NCI-H774 (cell line): ENCODE results near the gene GOLGA7B.

Source experiments
- DNase-seq: peaks from one replicate; lab custom pipeline; 2025; lab: John Stamatoyannopoulos, UW

Gene GOLGA7B

DNA sequence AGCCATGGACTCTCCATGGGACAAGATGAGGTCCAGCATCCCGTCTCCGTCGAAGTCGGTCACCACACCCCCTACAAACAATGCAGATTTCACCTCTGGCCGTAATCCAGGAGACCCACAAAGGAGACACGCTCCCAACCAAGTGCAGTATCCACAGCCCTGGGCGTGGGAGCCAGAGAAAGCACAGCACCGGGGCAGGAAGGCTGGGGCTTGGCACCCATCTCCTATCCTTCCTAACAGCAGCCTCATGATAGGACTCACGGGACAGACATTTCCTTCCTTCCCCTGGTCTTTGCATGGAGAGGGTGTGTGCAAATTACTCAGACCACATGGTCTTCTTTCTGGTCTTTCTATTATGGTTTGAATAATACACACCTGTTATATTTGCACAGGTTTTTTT, 46.3 kb downstream of the GOLGA7B start:
- DNase-seq: no peak

DNA sequence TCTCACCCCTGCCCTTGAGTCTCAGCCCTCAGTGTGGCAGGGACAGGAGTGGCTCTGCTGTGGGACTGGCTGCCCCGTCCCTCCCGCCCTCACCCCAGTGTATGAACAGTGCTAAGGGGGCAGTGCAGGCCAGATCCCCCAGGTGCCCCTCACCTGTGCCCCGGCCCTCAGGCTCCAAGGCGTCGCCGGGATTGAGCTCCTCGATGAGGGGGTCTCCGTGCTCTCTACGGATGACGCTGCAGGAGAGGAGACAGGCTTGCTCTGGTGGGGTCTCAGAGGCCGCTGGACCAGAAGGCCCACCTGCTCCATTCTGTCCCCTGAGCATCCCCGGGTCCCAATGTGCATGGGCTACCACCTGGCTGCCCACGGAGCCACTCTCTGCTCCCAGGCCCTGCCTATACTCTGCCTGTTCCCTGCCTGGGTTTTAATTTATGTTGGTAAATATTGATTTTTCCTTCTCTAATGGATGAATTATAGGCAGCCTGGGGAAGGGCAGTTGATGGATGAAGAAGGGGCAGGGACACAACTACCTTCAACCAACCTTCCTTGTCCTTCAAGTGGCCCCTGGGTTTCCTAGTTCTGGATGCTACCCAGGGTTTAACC, 47.2 kb downstream of the GOLGA7B start:
- DNase-seq: no peak

DNA sequence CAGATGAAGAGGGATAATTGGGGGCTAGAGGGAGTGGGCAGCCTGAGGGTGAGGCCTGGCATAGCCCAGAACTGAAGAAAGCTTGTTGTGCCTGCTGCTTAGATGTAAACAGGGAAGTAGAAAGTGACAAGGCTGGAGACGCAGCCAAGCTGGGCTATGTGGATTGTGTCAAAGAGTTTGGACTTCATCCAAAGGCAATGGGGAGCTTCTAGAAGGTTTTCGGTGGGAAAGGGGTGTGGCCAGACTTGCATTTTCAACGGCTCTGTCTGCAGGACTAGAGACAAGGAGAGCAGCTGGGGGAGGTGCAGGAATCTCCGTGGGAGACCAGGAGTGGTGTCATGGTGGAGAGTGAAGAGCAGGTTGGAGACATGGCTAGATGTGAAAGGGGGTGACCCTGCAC, 48.8 kb downstream of the GOLGA7B start:
- no peak for DNase-seq

DNA sequence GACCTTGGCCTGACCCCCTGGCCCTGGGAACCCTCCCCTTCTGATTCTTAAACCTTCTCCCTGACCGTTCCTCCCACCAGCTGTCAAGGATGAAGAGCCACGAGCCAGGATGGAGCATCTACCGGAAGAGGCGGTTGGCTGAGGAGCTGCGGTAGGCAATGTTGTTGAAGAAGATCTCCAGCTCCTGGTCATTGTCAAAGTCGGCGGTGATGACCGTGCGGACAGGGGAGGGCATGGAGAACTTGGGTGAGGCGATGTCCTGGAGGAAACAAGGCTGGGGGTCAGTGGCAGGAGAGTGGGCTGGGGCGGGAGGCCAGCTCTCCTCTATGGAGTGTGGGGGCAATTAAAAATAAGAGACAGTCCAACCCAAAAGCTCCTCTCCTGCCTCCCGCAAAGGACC, 51.7 kb downstream of the GOLGA7B start:
- no peak for DNase-seq

DNA sequence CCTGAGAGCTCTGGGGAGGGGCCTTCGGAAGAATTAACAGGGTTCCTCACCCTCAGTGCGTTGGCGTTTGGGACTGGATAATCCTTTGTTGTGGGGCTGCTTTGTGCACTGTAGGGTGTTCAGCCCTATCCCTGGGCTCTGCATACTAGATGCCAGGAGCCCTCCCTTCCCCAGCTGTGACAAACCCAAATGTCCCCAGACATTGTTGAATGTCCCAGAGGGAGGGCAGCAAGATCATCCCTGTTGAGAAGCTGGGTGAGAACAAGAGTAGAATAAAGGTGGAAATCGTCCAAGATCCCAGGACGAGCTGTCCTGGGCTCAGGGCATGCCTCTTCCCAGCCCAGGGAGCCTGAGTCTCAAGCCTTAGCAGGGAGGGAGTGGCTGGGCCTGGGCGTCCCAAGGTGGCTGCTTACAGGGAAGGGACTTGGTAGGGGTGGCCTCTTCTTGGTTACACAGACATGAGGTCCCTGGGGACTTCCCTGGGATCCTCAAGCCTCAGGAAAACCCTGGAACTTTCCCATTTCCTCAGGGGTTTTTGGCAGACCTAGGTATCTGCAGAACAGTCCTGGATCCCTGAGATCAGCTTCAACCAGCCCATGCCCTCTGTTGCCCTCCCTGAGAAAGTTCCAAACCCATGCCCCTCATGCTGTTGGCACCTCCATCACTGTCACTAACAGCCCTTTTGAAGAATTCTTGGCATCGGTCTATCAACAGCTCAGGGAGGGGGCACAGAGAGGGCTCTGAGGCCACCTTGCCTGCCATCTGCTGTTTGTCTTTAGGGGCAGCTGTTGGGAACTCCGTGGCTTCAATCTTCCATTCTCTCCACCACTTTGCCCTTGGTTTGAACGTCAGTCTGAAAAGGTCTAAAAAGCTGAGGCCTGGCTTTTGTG, 53.7 kb downstream of the GOLGA7B start:
- no peak for DNase-seq

DNA sequence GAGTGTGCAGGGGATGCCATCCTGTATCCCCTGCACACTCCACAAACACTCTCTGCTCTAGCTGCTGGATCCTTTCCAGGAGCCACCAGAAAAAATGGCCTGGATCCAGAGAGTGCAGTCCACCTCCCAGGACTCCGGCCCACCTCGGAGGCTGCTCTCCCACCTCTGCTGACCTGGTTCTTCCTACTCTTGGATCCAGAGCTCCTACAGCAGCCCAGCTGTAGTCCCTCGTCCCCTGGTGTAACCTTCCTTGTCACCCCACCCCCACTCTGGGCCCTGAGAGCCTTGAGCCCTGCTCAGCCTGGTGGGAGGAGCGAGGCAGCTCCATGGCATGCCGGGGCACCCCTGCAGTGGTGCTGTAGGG, 54.4 kb downstream of the GOLGA7B start:
- no peak for DNase-seq

DNA sequence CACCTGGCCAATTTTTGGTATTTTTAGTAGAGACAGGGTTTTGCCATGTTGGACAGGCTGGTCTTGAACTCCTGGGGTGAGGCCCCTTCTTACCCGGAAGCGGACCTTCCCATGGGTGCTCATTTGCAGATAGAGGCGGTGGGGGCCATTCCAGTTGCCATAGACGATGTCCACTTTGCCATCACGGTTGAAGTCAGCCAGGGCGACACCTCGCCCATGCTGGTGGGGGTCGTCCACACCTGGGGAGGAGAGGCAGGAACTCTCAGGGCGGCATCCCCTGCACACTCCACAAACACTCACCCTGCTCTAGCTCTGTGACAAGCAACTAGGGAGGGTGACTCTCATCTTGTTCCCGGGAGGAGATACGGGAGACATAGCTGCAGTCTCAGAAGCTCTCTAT, 54.9 kb downstream of the GOLGA7B start:
- DNase-seq: no peak

DNA sequence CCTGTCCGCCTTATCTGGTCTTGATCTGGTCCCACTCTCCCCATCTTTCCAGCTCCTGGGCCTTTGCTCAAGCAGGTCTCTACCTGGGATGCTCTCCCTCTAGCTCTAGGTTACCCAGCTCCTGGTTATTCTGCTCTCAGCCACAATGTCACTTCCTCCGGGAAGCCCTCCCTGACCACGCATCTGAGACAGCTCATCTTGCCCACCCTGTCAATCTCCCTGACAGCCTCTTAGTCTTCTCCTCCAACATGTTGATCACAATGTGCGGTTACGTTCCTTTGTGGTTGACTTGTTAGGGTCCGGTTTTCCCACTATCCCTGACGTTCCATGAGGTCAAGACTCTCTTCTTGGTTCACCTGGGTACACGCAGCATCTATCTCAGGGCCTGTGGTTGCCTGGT, 55.6 kb downstream of the GOLGA7B start:
- no peak for DNase-seq

DNA sequence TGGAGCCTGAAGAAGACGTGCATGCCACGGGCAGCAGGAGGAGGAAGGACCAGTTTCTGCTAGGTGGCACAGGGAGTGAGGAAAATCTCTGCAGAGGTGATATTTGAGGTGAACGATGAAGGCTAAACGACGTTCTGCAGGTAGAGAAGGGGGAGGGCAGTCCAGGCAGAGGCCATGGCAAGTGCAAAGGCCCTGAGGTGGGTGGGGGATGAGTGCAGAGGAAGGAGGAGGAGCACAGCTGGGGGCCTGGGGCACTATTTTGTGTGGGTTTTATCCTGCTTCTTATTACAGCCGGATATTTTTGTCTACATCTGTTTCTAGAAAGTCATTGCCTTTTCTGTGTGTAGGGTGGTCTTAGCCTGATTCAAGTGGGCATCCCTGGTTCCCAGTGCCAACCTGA, 57.6 kb downstream of the GOLGA7B start:
- no peak for DNase-seq

DNA sequence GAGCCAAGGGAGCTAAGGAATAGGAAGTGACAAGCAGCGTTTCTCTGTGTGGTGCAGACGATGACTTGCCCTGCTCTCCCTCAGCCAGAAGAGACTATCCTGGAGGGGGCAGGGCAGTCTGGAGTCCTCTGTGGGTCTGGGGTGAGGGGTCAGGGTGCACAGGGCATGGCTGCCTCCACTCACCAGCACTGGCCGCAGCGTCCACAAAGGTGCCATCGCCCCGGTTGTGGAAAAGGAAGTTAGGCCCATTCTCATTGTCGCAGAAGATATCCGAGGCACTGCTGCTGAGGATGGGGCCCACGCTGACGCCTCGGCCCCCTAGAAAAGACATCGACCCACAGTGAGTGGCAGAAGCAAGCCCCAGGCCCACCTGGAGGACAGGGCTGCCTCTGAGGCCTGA, 58.2 kb downstream of the GOLGA7B start:
- no peak for DNase-seq

DNA sequence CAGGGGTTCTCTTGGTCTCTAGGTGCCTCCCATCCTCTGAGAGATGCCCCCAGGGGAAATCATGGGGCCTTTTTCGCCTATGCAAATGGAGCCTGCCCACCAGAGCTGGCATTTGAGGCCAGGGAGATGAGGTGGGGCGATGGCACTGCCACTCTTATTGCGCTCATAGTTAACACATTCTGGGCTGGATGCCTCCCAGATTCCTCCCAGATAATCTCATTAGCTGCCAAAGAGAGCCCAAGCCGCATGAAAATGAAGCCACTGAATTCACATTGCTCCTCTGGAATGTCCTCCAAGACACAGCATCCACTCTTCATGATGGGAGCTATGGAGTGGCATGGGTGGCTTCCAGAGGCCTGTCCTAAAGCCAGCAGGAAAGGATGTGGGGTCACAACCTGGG, 61.0 kb downstream of the GOLGA7B start:
- no peak for DNase-seq

DNA sequence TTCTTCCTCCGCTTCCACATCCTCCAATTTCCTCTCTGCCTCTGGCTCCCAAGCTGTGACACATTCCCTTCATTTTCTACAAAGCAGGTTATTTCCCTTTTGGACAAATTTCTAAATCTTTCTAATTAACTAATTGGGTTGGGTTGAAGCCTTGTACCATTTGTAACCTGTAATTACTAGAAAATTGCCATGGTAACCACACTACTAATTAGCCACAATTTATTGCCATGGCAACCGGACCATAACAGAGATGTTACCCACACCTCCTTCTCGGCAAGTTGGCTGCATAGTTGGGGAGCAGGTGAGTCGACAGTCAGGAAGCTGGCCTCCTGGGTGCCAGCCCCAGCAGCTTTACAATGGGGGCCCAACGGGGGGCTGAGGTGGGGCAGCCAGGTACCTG, 61.6 kb downstream of the GOLGA7B start:
- no peak for DNase-seq

DNA sequence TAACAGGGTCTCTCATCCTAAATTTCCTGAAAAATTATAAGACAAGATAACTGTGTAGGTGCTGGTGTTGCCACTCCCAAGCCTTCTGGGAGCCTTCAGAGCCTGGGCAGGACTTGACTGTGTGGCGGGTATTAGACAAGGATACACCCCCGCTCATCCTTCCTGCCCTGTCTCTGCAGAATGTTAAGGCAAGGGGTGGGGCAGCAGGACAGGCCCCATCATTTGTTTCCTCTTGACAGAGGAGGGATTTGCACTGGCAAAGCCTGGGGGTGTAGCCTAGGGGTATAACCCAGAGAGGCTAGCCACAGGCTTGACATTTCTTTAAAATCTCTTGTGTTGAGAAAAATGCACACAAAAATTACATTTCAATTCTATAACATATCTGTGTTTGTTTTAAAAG, 63.5 kb downstream of the GOLGA7B start:
- no peak for DNase-seq

DNA sequence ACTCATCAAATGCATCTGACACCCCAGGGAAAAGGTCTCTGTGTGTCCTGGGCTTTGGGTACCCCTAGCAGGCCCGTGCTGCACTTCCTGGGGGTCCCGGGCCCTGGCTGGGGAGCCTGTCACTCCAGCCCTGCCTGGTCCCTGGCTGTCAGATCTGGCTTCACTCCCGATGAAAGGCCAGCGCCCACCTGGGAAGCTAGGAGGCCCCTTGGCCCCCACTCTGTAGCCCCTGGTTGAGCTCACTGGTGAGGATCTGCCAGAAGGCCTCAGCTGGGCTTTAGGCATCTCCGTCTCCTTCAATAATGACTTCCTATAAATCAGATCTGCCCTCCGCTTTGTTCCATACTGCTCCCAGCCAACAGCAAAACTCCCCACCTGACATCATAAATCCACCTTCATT, 64.0 kb downstream of the GOLGA7B start:
- no peak for DNase-seq

DNA sequence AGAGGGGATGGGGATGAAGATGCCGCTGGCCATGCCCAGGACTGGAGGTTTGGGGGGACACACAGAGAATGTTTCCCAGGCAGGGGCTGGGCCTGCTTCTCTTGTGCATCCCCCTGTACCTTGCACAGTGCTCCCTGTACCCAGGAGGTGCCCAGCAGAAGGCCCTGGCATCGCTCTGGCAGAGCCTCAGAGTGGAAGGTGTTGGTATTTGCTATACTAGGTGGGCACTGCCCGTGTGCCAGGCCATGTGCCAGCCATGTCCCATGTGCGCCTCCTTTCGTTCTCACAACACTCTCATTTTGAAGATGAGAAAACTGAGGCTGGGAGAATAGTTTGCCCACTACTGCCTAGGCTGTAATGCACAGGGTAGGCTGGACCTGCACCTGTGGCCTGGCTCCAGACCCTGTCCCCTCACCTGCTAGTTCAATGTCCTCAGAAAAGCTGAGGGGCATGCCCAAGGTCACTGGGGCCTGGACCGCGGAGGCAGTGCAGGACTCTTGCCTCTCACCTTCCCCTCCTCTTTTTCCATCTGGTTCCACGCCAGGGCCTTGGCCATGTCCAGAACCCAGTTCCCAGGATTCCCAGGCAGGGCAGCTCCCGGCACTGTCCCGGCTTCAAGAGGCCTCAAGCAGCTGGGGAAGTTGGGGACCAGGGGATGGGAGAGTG, 64.7 kb downstream of the GOLGA7B start:
- DNase-seq: no peak

DNA sequence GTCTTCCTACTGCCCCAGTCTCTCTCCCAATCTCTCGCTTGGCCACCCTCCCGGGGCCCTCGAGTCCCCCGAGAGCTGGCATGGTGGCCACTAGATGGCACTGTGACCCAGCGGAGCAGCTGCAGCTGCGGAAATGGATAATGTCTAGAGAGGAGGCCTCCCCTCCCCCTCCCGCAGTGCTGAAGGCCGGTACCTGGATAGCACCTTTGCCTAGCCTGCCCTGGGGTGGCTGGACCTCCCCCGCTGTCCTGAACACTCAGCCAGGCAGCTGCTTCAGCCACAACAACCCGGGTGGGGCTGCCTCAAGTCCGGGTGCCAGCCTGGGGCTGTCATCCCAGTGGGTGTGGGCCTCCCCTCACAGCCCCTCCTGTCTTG, 65.2 kb downstream of the GOLGA7B start:
- DNase-seq: peak; percentile 15

DNA sequence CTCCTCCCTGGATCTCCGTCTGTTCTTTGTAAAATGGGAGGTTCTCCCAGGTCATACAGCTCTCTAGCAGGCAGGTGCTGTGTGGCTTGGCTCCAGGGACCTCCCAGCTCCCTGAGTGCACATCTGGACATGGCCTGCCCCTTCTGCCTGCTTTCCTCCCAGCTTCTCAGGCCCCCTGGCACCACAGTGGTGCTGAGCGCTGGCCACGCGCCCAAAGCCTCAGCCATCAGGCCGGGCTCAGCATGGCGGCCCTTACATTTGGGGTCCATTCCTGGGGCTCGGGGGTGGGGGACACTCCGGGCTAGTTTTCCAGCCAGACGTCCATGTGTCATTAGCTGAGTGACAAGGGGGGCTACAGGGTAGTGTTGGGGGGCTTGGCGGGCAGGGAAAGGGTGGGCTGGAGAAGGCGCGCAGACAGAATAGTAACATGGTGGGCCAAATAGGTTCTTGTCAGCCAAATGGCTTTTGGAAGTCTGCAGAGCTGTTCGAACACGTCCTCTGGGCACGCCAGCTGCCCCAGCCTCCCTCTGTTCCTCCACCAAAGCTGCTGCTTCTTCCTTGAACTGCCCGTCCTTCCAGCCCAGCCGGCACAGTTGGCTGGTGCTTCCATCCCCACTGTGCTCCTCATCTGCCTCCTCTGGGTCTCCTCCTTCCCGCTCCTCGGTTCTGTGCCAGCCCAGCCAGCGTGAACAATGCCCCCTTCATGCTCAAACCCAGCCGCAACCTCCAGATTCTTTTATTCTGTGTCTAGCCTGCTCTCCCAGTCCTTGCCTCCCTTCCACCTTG, 65.9 kb downstream of the GOLGA7B start:
- DNase-seq: no peak

DNA sequence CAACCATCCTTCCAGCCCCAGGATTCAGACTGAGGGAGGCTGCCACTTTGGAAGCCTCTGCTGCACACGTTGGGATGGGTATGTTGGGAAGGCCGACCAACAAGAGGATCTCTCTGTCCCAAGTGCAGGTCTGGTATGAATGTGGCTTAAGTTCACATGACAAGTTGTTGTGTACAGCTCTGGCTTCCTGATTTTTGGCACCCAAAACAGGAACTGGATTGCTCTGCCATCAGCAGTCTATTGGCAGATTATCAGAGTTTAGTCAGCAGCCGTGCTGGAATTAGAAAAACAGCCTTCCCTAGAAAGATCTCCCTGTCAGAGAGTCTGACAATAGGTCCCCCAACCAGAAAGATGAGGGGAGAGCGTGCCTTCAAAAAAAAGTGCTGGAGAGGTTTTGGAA, 66.9 kb downstream of the GOLGA7B start:
- no peak for DNase-seq

DNA sequence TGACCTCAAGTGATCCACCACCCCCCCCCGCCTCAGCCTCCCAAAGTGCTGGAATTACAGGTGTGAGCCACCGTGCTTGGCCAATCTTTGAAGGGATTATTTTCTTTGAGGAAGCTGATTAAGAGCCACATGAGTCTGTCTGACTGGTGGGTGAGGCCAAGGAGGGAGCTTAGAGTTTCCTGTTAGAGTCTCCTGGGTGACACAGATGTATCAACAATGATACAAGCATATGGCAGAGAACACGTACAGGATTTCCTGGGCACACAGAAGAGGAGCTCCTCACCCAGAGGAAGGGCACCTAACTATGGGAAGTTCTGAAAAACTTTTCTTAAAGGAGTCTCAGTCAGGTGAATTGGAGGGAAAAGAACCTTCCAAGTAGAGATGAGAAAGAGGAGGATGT, 69.4 kb downstream of the GOLGA7B start:
- DNase-seq: no peak

DNA sequence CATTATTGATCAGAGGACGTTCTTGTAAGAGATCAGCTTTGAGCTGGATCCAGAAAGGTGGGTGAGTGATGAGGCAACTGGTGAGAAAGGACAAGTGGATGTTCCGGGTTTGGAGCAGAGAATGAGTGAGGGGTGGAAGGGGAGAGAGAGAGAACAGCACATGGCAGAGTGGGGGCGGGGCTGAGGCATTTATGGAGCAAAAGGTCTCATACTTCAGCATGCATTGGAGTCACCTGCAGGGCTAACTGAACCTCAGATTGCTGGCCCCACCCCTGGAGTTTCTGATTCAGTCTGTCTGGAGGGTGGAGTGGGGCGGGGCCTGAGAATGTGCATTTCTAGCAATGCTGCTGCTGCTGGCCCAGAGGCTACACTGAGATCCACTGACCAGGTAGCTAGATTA, 71.2 kb downstream of the GOLGA7B start:
- DNase-seq: no peak
